ENCODE results near the gene ZFHX2.

- no peak for TF ChIP-seq POLR2A (IDR thresholded peaks at IDR 0.05; ENCODE audit: low read length)
- no peak for TF ChIP-seq GATA1 (IDR thresholded peaks at IDR 0.05; ENCODE audit: low read depth, low read length)
These were observed 22.5 kb downstream of the ZFHX2 start for GRCh38 chr14:23529016-23529415.

All from erythroblast (primary cell).